Measurements from ENCODE around the gene ARL14EP. TPM values are rescaled to one million over a fixed set of nuclear protein-coding genes. Genes with fewer than 3 reads are reported as not detected.

The ARL14EP gene
- total RNA-seq, 2 donors from 2014 or later: 22.2 to 25.3 TPM

GRCh38 chr11:30326906-30327305 is 4.0 kb downstream of the ARL14EP start:
- Mint-ChIP-seq H3K4me3 (no peak overlapping the region), H3K36me3 (ENCODE audit: low read depth) (peaks cover 13% of the 10 kb centered on the region), H3K9me3 (no peaks in the 10 kb centered on the region), H3K27ac (no peak overlapping the region), H3K4me1 (peaks cover 11% of the 10 kb centered on the region), H3K27me3 (ENCODE audit: insufficient read depth) (no peaks in the 10 kb centered on the region)
- Histone ChIP-seq H3K4me1 (ENCODE audit: control insufficient read depth, insufficient read depth, low read length) (peaks cover 3% of the 10 kb centered on the region), H3K27ac (ENCODE audit: low read depth, low read length) (no peak overlapping the region), H3K9ac (ENCODE audit: extremely low read depth, low read length, poor library complexity, severe bottlenecking) (no peak overlapping the region), H3K9me3 (ENCODE audit: control insufficient read depth, low read length) (no peaks in the 10 kb centered on the region), H3K36me3 (ENCODE audit: control insufficient read depth, insufficient read depth, low read length) (peaks cover 23% of the 10 kb centered on the region), H3K27me3 (ENCODE audit: control insufficient read depth, insufficient read depth, low read length, poor library complexity, severe bottlenecking) (no peaks in the 10 kb centered on the region), H3K4me3 (ENCODE audit: low read length) (no peak overlapping the region)
- TF ChIP-seq CTCF (conservative IDR thresholded peaks at IDR 0.05): no peak
- WGBS, 2 experiments (ENCODE audit: insufficient coverage in 1 of 2, insufficient read length in 1 of 2): 87 to 93% methylated on average over 2 of the region's 2 CpGs
- DNase-seq: no peak

- Histone ChIP-seq H3K36me3 (ENCODE audit: control insufficient read depth, insufficient read depth, low read length) (peaks cover 36% of the 10 kb centered on the region), H3K9me3 (ENCODE audit: control insufficient read depth, low read length) (no peaks in the 10 kb centered on the region), H3K27me3 (ENCODE audit: control insufficient read depth, insufficient read depth, low read length, poor library complexity, severe bottlenecking) (no peaks in the 10 kb centered on the region), H3K4me3 (ENCODE audit: low read length) (no peak overlapping the region), H3K27ac (ENCODE audit: low read depth, low read length) (no peak overlapping the region), H3K4me1 (ENCODE audit: control insufficient read depth, insufficient read depth, low read length) (peaks cover 3% of the 10 kb centered on the region), H3K9ac (ENCODE audit: extremely low read depth, low read length, poor library complexity, severe bottlenecking) (no peak overlapping the region)
- H3K36me3 Mint-ChIP-seq (ENCODE audit: low read depth): peaks cover 17% of the 10 kb centered on the region
- no peak for DNase-seq
- H3K4me3 Mint-ChIP-seq: no peak overlapping the region
- H3K27ac Mint-ChIP-seq: no peak overlapping the region
- H3K4me1 Mint-ChIP-seq: peaks cover 3% of the 10 kb centered on the region
- H3K27me3 Mint-ChIP-seq (ENCODE audit: insufficient read depth): no peaks in the 10 kb centered on the region
- no peaks in the 10 kb centered on the region for H3K9me3 Mint-ChIP-seq
- TF ChIP-seq CTCF (conservative IDR thresholded peaks at IDR 0.05): no peak
Measured at GRCh38 chr11:30328681-30329080, 5.8 kb downstream of the ARL14EP start.

GRCh38 chr11:30329150-30329940 is 6.4 kb downstream of the ARL14EP start:
- Histone ChIP-seq H3K27me3 (ENCODE audit: control insufficient read depth, insufficient read depth, low read length, poor library complexity, severe bottlenecking) (no peaks in the 10 kb centered on the region), H3K27ac (ENCODE audit: low read depth, low read length) (no peak overlapping the region), H3K9me3 (ENCODE audit: control insufficient read depth, low read length) (no peaks in the 10 kb centered on the region), H3K4me1 (ENCODE audit: control insufficient read depth, insufficient read depth, low read length) (peaks cover 3% of the 10 kb centered on the region), H3K9ac (ENCODE audit: extremely low read depth, low read length, poor library complexity, severe bottlenecking) (no peak overlapping the region), H3K4me3 (ENCODE audit: low read length) (no peak overlapping the region), H3K36me3 (ENCODE audit: control insufficient read depth, insufficient read depth, low read length) (peaks cover 43% of the 10 kb centered on the region)
- DNase-seq: no peak
- H3K4me1 Mint-ChIP-seq: peaks cover 3% of the 10 kb centered on the region
- H3K4me3 Mint-ChIP-seq: no peak overlapping the region
- WGBS, 2 experiments (ENCODE audit: insufficient coverage in 1 of 2, insufficient read length in 1 of 2): 92% methylated on average over 3 of the region's 4 CpGs; no CpG with 5 or more reads in 1 of the 2 experiments
- no peak overlapping the region for H3K27ac Mint-ChIP-seq
- H3K27me3 Mint-ChIP-seq (ENCODE audit: insufficient read depth): no peaks in the 10 kb centered on the region
- H3K9me3 Mint-ChIP-seq: no peaks in the 10 kb centered on the region
- peaks cover 21% of the 10 kb centered on the region for H3K36me3 Mint-ChIP-seq (ENCODE audit: low read depth)
- no peak for TF ChIP-seq CTCF (conservative IDR thresholded peaks at IDR 0.05)
